Frontal cortex (tissue), 4 donors: ENCODE data around the gene NUP210. TPM values are rescaled to one million over a fixed set of nuclear protein-coding genes. Genes with fewer than 3 reads are reported as not detected.
A peak's percentile ranks its signal among the peaks of the same experiment; 100 is the strongest.

Experiments
- DNase-seq, 2 donors: peaks; one replicate each; pipeline ENCODE4 v3.0.0; 2012; ENCODE audit warnings: low spot score in 2 of 2
- FAIRE-seq: peaks from 2 replicates; lab custom pipeline; 2012; peaks lifted over from hg19 to GRCh38; lab: Jason Lieb, UNC
- total RNA-seq: library from RNA; depleted of rRNA; stranded (reverse); fragments of >200 nt; gene quantifications from one replicate; pipeline ENCODE4 v1.2.3, GENCODE V29; 2014
- donor health status: control.
- donor health status: control.
- donor health status: control.

NUP210 gene
- total RNA-seq, 1 donor from 2014 or later: 6.5 TPM

GRCh38 chr3:13307041-13307440, 113.1 kb downstream of the NUP210 start:
- DNase-seq (no peak), FAIRE-seq (no peak)

- no peak for FAIRE-seq
- DNase-seq: no peak
These were observed 114.5 kb downstream of the NUP210 start for GRCh38 chr3:13305623-13306022.

GRCh38 chr3:13303410-13303809, 116.7 kb downstream of the NUP210 start:
- DNase-seq: no peak
- FAIRE-seq: no peak

- FAIRE-seq (no peak), DNase-seq (peak in 1 of 2 donors; percentile 65)
These were observed 118.7 kb downstream of the NUP210 start for GRCh38 chr3:13301286-13301987.

- FAIRE-seq: no peak
- DNase-seq: no peak
These were observed 119.4 kb downstream of the NUP210 start for GRCh38 chr3:13300546-13301285.

- DNase-seq: no peak
- no peak for FAIRE-seq
These were observed 120.5 kb downstream of the NUP210 start for GRCh38 chr3:13299531-13300155.

- DNase-seq: no peak
- FAIRE-seq: no peak
These were observed 123.5 kb downstream of the NUP210 start for GRCh38 chr3:13296662-13297061.

GRCh38 chr3:13294442-13295351, 125.4 kb downstream of the NUP210 start:
- DNase-seq: no peak

GRCh38 chr3:13292375-13292774, 127.7 kb downstream of the NUP210 start:
- no peak for FAIRE-seq
- DNase-seq: peak in 1 of 2 donors; percentile 40

More at GRCh38 chr3:13294442-13295351, 125.4 kb downstream of the NUP210 start:
- FAIRE-seq: no peak

GRCh38 chr3:13290941-13291340, 129.2 kb downstream of the NUP210 start:
- FAIRE-seq (no peak), DNase-seq (no peak)

GRCh38 chr3:13289771-13290285, 130.3 kb downstream of the NUP210 start:
- FAIRE-seq (no peak), DNase-seq (no peak)

GRCh38 chr3:13288732-13289718, 131.1 kb downstream of the NUP210 start:
- DNase-seq (no peak), FAIRE-seq (no peak)

GRCh38 chr3:13287833-13288232, 132.3 kb downstream of the NUP210 start:
- FAIRE-seq (no peak), DNase-seq (no peak)

- no peak for DNase-seq
- no peak for FAIRE-seq
These were observed 133.2 kb downstream of the NUP210 start for GRCh38 chr3:13286873-13287272.

GRCh38 chr3:13285007-13285567, 135.0 kb downstream of the NUP210 start:
- FAIRE-seq (no peak), DNase-seq (no peak)

- no peak for DNase-seq
- FAIRE-seq: no peak
These were observed 136.3 kb downstream of the NUP210 start for GRCh38 chr3:13283877-13284264.

GRCh38 chr3:13282986-13283876, 136.9 kb downstream of the NUP210 start:
- FAIRE-seq: no peak
- peak; percentile 72 to 75 for DNase-seq
